Keratinocyte (primary cell): ENCODE data around the gene PLA2G6. TPM values are rescaled to one million over a fixed set of nuclear protein-coding genes. Genes with fewer than 3 reads are reported as not detected.

Experiments used
- DNase-seq: peaks from one replicate; pipeline ENCODE4 v3.0.0-alpha.2; 2011; ENCODE audit warnings: low read depth, missing footprints, low spot score
- FAIRE-seq: peaks from 2 replicates; lab custom pipeline; 2011; peaks lifted over from hg19 to GRCh38; lab: Jason Lieb, UNC
- H2AFZ ChIP-seq: 2 replicates; pipeline ENCODE4 v1.6.0; 2012; ENCODE audit warnings: low read length, control low read depth, inconsistent platforms; ENCODE audit not compliant: control insufficient read depth
- H3K27ac ChIP-seq: 2 replicates; pipeline ENCODE4 v1.5.1; 2011; ENCODE audit warnings: low read length; ENCODE audit not compliant: control insufficient read depth, insufficient read depth
- H3K27me3 ChIP-seq: 3 replicates; pipeline ENCODE4 v1.6.0; 2011; ENCODE audit warnings: low read length; ENCODE audit not compliant: control insufficient read depth, insufficient read depth; ENCODE audit errors: extremely low read depth
- H3K36me3 ChIP-seq, 2 experiments: 2 replicates in 1 of 2; 3 replicates in 1 of 2; pipeline ENCODE4 v1.5.1; 2011; ENCODE audit warnings: low read length in 2 of 2, mild to moderate bottlenecking in 1 of 2; ENCODE audit not compliant: control insufficient read depth in 2 of 2, insufficient read depth in 2 of 2; ENCODE audit errors: extremely low read depth in 1 of 2
- H3K4me1 ChIP-seq: 3 replicates; pipeline ENCODE4 v1.5.1; 2011; ENCODE audit warnings: low read length; ENCODE audit not compliant: control insufficient read depth, insufficient read depth; ENCODE audit errors: extremely low read depth
- H3K4me2 ChIP-seq: 3 replicates; pipeline ENCODE4 v1.6.0; 2011; ENCODE audit warnings: low read depth, low read length; ENCODE audit not compliant: control insufficient read depth, insufficient read depth; ENCODE audit errors: extremely low read depth
- H3K4me3 ChIP-seq, 3 experiments: fragments of 200-600 bp in 1 of 3; sonication (generic) in 1 of 3; 2 replicates in 2 of 3; 3 replicates in 1 of 3; pipeline ENCODE4 v1.5.1; 2011 to 2016; ENCODE audit warnings: low read length in 3 of 3, mild to moderate bottlenecking in 3 of 3, control low read depth in 2 of 3, inconsistent platforms in 1 of 3, low read depth in 1 of 3, mixed read lengths in 1 of 3, mixed run types in 1 of 3, moderate library complexity in 1 of 3; ENCODE audit not compliant: control insufficient read depth in 2 of 3, insufficient read depth in 2 of 3; ENCODE audit errors: extremely low read depth in 1 of 3
- H3K79me2 ChIP-seq: 2 replicates; pipeline ENCODE4 v1.6.0; 2012; ENCODE audit warnings: low read length; ENCODE audit not compliant: control insufficient read depth, insufficient read depth
- H3K9ac ChIP-seq: 3 replicates; pipeline ENCODE4 v1.6.0; 2011; ENCODE audit warnings: low read length; ENCODE audit not compliant: control insufficient read depth, insufficient read depth; ENCODE audit errors: extremely low read depth
- H3K9me1 ChIP-seq: 3 replicates; pipeline ENCODE4 v1.6.0; 2011; ENCODE audit warnings: low read length; ENCODE audit not compliant: control insufficient read depth, insufficient read depth; ENCODE audit errors: extremely low read depth
- H3K9me3 ChIP-seq: 2 replicates; pipeline ENCODE4 v1.5.1; 2012; ENCODE audit warnings: low read depth, low read length; ENCODE audit not compliant: control insufficient read depth
- H4K20me1 ChIP-seq: 3 replicates; pipeline ENCODE4 v1.6.0; 2011; ENCODE audit warnings: low read length; ENCODE audit not compliant: control insufficient read depth, insufficient read depth; ENCODE audit errors: extremely low read depth
- CTCF ChIP-seq, 3 experiments: IDR thresholded peaks in 1 of 3; conservative IDR thresholded peaks in 1 of 3; optimal IDR thresholded peaks in 1 of 3; 2 replicates in 2 of 3; 3 replicates in 1 of 3; pipeline versions ENCODE3 to v1.5.1; 2011; ENCODE audit warnings: low read length in 3 of 3, mild to moderate bottlenecking in 3 of 3, moderate library complexity in 2 of 3, control low read depth in 1 of 3, inconsistent platforms in 1 of 3; ENCODE audit not compliant: insufficient read depth in 2 of 3; ENCODE audit errors: extremely low read depth in 1 of 3
- EZH2 ChIP-seq: IDR thresholded peaks from one replicate; pipeline ENCODE4 v1.6.1; 2012; ENCODE audit warnings: inconsistent platforms, mild to moderate bottlenecking, low read length, moderate library complexity
- dilution Hi-C: fragments of 300-500 bp; cut with MboI; formaldehyde crosslinking; loops from one replicate; pipeline ENCODE4 v1.7.0; 2020; ENCODE audit warnings: low sequenced_read_pairs; ENCODE audit not compliant: extremely low pct_ligation_motif_present
- polyA plus RNA-seq, 5 experiments: library from polyadenylated mRNA; depleted of rRNA in 3 of 5; stranded (reverse) in 3 of 5; stranded (forward) in 1 of 5; unstranded in 1 of 5; fragments of >200 nt; gene quantifications; 1 replicate in 1 of 5; 2 replicates in 3 of 5; 3 replicates in 1 of 5; pipeline versions ENCODE4 v1.2.1 to v1.2.3, GENCODE V29; 2011 to 2012; ENCODE audit warnings: missing spikeins in 2 of 5, low read depth in 1 of 5, low replicate concordance in 1 of 5

The PLA2G6 gene
- polyA plus RNA-seq, 1 donor (not counting 4 experiments of a cell fraction or from before 2014, with no cell fraction given) = 5.2 TPM

DNA sequence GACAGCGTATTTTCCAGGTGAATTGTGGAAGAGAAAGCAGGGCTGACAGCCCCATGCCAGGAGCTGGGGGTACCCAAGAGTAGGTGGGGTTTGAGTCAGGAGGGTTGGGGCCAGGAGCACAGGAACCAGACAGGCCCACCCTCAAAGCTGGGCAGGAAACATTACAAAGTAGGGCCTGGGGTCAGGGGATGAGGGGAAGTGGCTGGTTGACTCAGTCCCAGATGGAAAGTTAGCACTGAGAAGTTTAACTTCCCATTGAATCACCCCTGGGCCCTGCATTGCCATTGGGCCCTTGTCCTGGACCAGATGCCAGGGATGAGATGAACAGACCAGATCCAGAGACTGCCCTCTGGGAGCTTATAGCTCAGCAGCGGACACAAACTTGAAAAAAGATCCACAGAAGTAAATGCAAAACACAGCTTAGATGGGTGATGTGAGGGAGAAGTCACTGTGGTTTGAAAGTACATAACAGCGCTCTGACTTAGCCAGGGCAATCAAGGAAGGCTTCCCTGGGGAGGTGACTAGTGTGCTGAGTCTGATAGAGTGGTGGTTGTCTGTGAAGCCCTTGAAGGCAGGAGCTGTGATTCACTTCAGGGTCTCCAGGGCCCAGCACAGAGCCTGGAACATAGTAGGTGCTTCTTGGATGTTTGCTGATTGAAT lies 22.4 kb upstream of the PLA2G6 start:
- Histone ChIP-seq H3K27me3 (no peaks in the 10 kb centered on the region), H3K4me3 (peak overlapping the region; percentile 93 to 97 (median 95)), H3K4me2 (peak overlapping the region; percentile 92), H3K79me2 (peaks cover 58% of the 10 kb centered on the region), H3K9ac (peak overlapping the region; percentile 95), H3K9me3 (no peaks in the 10 kb centered on the region), H3K36me3 (peaks cover 5 to 11% of the 10 kb centered on the region in 2 experiments), H2AFZ (no peak overlapping the region), H4K20me1 (peaks cover 13% of the 10 kb centered on the region), H3K4me1 (peaks cover 16% of the 10 kb centered on the region), H3K27ac (no peak overlapping the region), H3K9me1 (no peaks in the 10 kb centered on the region)
- FAIRE-seq (peak; percentile 32), DNase-seq (no peak)
- TF ChIP-seq CTCF (optimal IDR thresholded peaks at IDR 0.05 in 1 of 3, IDR thresholded peaks at IDR 0.05 in 1 of 3, conservative IDR thresholded peaks at IDR 0.05 in 1 of 3; ENCODE audit: extremely low read depth in 1 of 3, insufficient read depth in 2 of 3, low read length in 3 of 3) (no peak), EZH2 (no peak)
- dilution Hi-C loops = no loop called here

- Histone ChIP-seq H2AFZ (peak overlapping the region; percentile 12), H4K20me1 (peaks cover 13% of the 10 kb centered on the region)
- DNase-seq = no peak
Measured at GRCh38 chr22:38203090-38203810, 21.6 kb upstream of the PLA2G6 start.

More at GRCh38 chr22:38203090-38203810, 21.6 kb upstream of the PLA2G6 start:
- Histone ChIP-seq H3K27ac (peak overlapping the region; percentile 92), H3K79me2 (peaks cover 52% of the 10 kb centered on the region), H3K4me1 (peaks cover 16% of the 10 kb centered on the region), H3K36me3 (peaks cover 2 to 8% of the 10 kb centered on the region in 2 experiments), H3K9ac (peak overlapping the region; percentile 95), H3K9me3 (no peaks in the 10 kb centered on the region), H3K9me1 (no peaks in the 10 kb centered on the region), H3K4me2 (peak overlapping the region; percentile 92), H3K4me3 (peak overlapping the region; percentile 93 to 97 (median 95)), H3K27me3 (no peaks in the 10 kb centered on the region)
- dilution Hi-C loops = no loop called here
- FAIRE-seq = peak; percentile 66
- no peak for TF ChIP-seq EZH2
- no peak for TF ChIP-seq CTCF (optimal IDR thresholded peaks at IDR 0.05 in 1 of 3, IDR thresholded peaks at IDR 0.05 in 1 of 3, conservative IDR thresholded peaks at IDR 0.05 in 1 of 3; ENCODE audit: extremely low read depth in 1 of 3, insufficient read depth in 2 of 3, low read length in 3 of 3)
